ENCODE results near the gene GOLGA6L4.
"Not testable (repeated sequence)": the region's sequence is repeated elsewhere in the genome, so short reads cannot be mapped to it uniquely, and the experiment has no call there.

Gene GOLGA6L4, protein sequence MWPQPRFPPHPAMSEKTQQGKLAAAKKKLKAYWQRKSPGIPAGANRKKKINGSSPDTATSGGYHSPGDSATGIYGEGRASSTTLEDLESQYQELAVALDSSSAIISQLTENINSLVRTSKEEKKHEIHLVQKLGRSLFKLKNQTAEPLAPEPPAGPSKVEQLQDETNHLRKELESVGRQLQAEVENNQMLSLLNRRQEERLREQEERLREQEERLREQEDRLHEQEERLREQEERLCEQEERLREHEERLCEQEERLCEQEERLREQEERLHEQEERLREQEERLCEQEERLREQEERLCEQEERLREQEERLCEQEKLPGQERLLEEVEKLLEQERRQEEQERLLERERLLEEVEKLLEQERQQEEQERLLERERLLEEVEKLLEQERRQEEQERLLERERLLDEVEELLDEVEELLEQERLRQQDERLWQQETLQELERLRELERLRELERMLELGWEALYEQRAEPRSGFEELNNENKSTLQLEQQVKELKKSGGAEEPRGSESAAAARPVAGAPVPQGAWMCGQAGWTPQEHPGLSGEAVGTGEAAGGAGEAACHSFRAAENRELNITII
- long read RNA-seq, donor 1 = 0 reads
- long read RNA-seq, donor 2 = 0 reads
- long read RNA-seq, donor 3 = 0 reads
- long read RNA-seq, donor 4 = 0 reads
- long read RNA-seq, donor 5 = 0 reads
- long read RNA-seq, donor 6 = 0 reads
- long read RNA-seq, donor 7 = 0 reads
- long read RNA-seq, donor 8, partial matches to known transcripts = 10 of 10 reads
- long read RNA-seq, donor 8, other reads (novel, unspliced or antisense) = 0 of 10 reads

- DNase-seq = not testable (repeated sequence)
These were observed at the start of gene GOLGA6L4 for GRCh38 chr15:84235573-84235972. Gene GOLGA6L4 (plus strand): TSS chr15:84235773. CDS start chr15:84235835, 62 bp downstream.

- not testable (repeated sequence) for DNase-seq
These were observed 42.6 kb upstream of the GOLGA6L4 start for GRCh38 chr15:84192982-84193381.

DNA sequence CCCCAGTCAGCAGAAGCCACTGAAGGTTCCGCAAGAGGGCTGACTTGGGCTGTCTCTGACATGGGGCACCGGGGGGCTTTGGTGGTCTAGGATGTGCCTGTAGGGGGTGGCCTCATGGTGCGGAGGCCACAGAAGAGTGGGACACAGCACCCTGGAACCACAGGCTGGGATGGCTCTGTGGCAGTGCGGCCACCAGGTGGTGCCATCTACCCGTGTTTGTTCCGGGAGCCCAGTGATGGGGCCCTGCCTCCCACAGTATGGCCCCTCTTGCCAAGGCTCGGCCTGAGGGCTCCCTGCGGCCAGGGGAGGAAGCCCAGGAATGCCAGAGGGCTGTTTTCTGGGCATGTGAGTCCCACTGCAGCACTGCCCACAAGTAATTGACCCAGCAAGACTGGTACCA is 40.0 kb upstream of the GOLGA6L4 start:
- DNase-seq = not testable (repeated sequence)

DNA sequence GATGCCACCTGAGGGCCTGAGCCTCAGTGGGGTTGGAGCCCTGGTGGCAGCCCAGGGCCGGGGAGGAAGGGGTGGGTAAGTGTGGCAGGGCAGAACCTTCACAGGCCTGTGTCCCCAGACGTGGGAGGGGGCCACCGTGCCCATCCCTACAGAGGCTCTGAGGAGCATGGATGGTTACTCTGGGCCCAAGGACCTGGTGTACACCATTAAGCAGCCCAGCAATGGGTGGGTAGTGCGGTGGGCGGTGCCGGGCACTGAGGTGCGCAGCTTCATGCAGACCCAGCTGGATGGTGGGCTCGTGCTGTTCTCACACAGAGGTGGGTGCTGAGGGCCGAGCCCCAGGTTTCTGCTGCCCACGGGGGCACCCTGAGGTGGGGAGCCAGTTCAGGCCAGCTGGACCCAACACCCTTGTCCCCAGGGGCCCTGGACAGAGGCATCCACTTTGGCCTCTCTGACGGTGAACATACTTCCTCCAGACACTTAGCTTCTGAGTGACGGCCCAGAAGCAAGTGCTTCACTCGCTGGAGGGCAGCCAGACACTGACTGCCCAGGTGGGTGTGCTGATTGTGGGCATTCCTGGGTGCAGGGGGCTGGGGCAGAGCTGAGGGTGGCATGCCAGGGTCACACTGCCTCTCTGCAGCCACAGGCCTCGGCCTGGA is 38.9 kb upstream of the GOLGA6L4 start:
- DNase-seq = not testable (repeated sequence)

- DNase-seq = not testable (repeated sequence)
These were observed 35.7 kb upstream of the GOLGA6L4 start for GRCh38 chr15:84199865-84200264.

- not testable (repeated sequence) for DNase-seq
These were observed 10.9 kb downstream of the GOLGA6L4 start for GRCh38 chr15:84246441-84246840.
